SK-N-MC (cell line): Measurements from ENCODE around the gene PRLHR.

ENCODE experiments used
- DNase-seq: peaks from one replicate; pipeline ENCODE4 v3.0.0-alpha.2; 2011; ENCODE audit warnings: low read depth, low spot score
- H3K27ac ChIP-seq: fragments of 200-600 bp; sonication (generic); 2 replicates; pipeline ENCODE4 v1.5.1; 2016; ENCODE audit warnings: mixed run types
- H3K36me3 ChIP-seq: fragments of 200-600 bp; sonication (generic); 2 replicates; pipeline ENCODE4 v1.6.1; 2017; ENCODE audit warnings: antibody characterized with exemption, low read length, mixed read lengths; ENCODE audit not compliant: insufficient read depth
- H3K4me3 ChIP-seq: fragments of 200-600 bp; sonication (generic); 2 replicates; pipeline ENCODE4 v1.5.1; 2016
- H3K9ac ChIP-seq: fragments of 200-600 bp; sonication (generic); 2 replicates; pipeline ENCODE4 v1.8.0; 2017; ENCODE audit warnings: mixed run types, mixed read lengths; ENCODE audit not compliant: insufficient read length
- H3K9me3 ChIP-seq: fragments of 200-600 bp; sonication (generic); 2 replicates; pipeline ENCODE4 v1.6.1; 2017; ENCODE audit warnings: low read depth, mild to moderate bottlenecking, antibody characterized with exemption, low read length, moderate library complexity, mixed read lengths
- EZH2 ChIP-seq: fragments of 200-600 bp; sonication (generic); IDR thresholded peaks from one replicate; pipeline ENCODE4 v1.6.1; 2017; ENCODE audit warnings: antibody characterized with exemption
- FOXP2 ChIP-seq: optimal IDR thresholded peaks from 2 replicates; pipeline ENCODE3; 2011; ENCODE audit warnings: mild to moderate bottlenecking, moderate library complexity; ENCODE audit not compliant: insufficient read depth; ENCODE audit errors: extremely low read length, control extremely low read depth
- POLR2AphosphoS5 ChIP-seq: IDR thresholded peaks from 2 replicates; pipeline ENCODE4 v1.6.1; 2012; ENCODE audit warnings: mild to moderate bottlenecking, low read depth, low read length, borderline replicate concordance

Gene PRLHR

DNA sequence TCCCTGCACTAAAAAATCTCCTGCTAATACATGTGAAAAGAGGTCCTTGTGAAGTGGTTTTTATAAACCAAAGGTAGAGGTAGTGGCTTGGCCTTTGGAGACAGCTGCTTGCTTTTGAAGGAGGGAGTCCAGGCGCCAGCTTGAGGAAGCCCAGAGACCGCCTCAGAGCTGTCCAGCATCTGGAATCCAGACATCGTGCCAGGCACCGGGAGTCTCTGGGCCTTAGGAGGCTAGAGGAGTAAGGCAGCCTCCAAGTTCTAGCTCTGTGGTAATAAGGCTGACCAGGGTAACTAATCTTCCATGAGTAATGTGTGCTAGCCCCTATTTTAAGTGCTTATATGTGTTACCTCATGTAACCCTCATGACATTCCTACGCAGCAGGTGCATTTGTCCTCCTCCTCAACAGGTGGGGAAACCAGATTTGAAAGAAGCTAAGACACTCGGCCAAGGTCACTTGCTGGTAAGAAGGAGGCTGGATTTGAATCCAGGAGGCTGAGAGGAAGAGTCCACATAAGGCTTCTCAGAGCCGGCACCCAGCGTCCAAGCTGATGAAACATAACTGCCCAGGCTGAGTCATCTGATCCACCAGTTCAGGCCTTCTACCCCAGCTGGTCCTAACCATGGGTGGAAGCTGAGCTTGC, 26.1 kb downstream of the PRLHR start:
- TF ChIP-seq EZH2 (no peak), POLR2AphosphoS5 (no peak), FOXP2 (no peak)
- H3K9ac ChIP-seq, result no peak overlapping the region
- DNase-seq, result no peak
- H3K27ac ChIP-seq, result no peak overlapping the region
- no peak overlapping the region for H3K4me3 ChIP-seq
- H3K36me3 ChIP-seq, result no peaks in the 10 kb centered on the region
- H3K9me3 ChIP-seq, result no peaks in the 10 kb centered on the region

DNA sequence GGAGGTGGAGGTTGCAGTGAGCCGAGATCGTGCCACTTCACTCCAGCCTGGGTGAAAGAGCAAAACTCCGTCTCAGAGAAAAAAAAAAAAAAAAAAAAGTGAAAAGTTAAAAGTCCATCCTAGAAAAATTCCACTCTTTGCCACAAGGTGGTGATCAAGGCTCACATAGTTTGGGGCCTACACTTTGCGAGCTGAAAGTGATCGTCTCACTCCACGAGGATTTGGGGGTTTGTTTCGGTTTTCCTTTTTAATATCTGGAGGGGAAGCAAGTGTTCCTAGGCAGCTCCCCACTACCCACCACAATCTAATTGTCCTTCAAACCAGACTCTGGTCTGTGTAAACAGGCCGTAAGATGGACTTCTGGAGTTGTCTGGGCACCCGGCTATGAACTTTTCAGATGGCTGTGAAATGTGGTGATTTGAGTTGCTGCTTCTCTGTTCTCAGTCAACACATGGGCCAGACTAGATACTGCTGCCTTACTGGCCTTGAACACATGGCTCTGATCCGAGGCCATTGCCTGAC, 27.1 kb downstream of the PRLHR start:
- H3K27ac ChIP-seq, result no peak overlapping the region
- no peak overlapping the region for H3K9ac ChIP-seq
- DNase-seq, result no peak
- H3K4me3 ChIP-seq, result no peak overlapping the region
- no peaks in the 10 kb centered on the region for H3K9me3 ChIP-seq
- TF ChIP-seq FOXP2 (no peak), POLR2AphosphoS5 (no peak), EZH2 (no peak)
- H3K36me3 ChIP-seq, result no peaks in the 10 kb centered on the region

DNA sequence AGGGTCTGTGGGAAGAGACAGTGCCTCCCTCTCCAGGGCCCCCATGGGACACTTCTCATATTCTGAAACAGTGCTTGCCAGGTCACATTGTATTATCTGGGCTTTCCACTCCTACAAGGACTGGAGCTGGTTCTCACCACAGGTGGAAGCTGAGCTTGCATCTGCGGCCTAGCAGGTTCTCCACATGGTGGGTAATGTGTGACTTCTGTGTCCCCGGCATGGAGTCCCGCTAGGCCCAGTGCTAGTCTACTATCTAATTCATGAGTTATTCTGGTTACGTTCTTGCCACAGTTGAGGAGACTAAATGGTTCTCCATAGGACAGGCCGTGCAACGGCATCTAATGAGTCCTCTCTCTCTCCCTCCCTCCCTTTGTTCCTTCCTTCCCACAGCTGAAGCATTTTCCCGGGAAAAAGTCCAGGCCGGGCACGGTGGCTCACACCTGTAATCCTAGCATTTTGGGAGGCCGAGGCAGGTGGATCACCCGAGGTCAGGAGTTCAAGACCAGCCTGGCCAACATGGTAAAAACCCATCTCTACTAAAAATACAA, 27.7 kb downstream of the PRLHR start:
- H3K4me3 ChIP-seq, result no peak overlapping the region
- H3K36me3 ChIP-seq, result no peaks in the 10 kb centered on the region
- H3K27ac ChIP-seq, result no peak overlapping the region
- H3K9ac ChIP-seq, result no peak overlapping the region
- TF ChIP-seq FOXP2 (no peak), POLR2AphosphoS5 (no peak), EZH2 (no peak)
- no peaks in the 10 kb centered on the region for H3K9me3 ChIP-seq
- no peak for DNase-seq

DNA sequence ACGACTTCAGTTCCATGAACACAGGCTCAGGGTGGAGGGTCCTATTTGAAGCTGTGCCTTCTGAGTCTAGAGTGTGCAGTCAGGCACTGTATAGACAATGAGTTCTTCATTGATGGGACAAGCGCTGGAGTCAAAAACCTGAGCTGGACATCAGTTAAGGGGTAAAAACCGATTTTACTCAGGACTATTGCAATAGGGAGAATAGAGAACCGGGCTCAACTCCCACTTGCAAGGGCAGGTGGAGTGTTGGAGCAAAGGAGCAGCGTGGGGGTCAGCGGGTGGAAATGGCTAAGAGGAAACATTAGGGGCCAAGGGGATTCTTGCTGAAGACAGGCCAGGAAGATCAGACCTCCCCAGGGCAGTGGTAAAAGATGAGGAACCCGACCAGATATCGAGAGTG, 28.5 kb downstream of the PRLHR start:
- no peaks in the 10 kb centered on the region for H3K9me3 ChIP-seq
- no peak for DNase-seq
- H3K9ac ChIP-seq, result no peak overlapping the region
- H3K27ac ChIP-seq, result no peak overlapping the region
- TF ChIP-seq POLR2AphosphoS5 (no peak), FOXP2 (no peak), EZH2 (no peak)
- H3K4me3 ChIP-seq, result no peak overlapping the region
- H3K36me3 ChIP-seq, result no peaks in the 10 kb centered on the region

DNA sequence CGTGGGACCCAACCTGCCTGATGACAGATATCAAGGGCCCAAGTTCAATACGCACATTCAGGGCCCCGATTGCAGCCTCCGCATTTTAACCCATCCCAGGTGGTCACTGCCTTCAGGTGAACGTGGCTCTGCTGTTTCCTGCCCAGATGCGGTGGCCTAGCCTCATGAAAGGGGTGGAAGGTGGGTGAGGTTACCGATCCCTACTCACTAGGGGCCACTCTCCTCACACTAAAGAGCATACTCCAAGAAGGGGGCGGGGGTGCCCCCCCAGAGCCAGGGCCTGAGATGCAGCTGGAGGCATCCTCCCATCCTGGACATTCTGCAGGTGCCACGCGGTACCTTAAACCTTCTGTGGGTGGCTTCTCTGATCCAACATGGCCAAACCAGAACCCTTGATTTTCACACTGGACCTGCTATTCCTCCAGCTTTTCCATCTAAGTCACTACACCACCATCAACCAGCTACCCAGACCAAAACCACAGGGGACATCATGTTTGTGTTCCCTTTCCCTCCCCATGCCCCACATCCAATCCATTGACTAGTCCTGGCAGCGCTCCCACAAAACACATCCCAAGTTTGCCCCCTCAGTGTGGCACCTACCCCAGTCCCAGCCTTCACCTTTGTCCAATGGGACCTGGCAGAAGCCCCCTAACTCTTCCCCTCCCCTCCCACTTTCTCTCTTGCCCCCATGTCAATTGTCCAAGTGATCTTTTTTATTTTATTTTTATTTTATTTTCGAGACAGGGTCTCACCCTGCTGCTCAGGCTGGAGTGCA, 30.0 kb downstream of the PRLHR start:
- DNase-seq, result no peak
- Histone ChIP-seq H3K4me3 (no peak overlapping the region), H3K36me3 (no peaks in the 10 kb centered on the region), H3K27ac (no peak overlapping the region), H3K9ac (no peak overlapping the region), H3K9me3 (no peaks in the 10 kb centered on the region)
- TF ChIP-seq FOXP2, result no peak
- TF ChIP-seq POLR2AphosphoS5, result no peak
- no peak for TF ChIP-seq EZH2

DNA sequence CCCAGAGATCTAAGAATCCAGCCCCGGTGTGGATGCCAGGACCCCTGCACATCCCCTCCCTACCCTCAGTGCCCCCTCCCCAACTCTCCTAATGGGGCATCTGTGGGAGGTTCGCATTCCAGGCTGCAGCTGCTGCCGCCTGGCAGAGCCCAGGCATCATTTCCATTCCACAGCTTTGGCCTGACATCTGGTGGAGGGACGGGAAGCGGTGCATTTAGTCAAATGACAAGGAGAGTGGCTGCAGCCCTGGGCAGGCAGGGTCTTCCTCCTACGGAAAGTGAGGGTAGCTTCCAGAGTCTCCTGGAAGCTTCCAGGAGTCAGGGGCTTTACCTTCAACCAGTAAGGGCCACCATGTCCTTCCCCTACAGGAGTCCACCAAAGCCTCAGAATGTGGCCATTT, 30.8 kb downstream of the PRLHR start:
- H3K27ac ChIP-seq, result no peak overlapping the region
- no peaks in the 10 kb centered on the region for H3K36me3 ChIP-seq
- DNase-seq, result no peak
- H3K4me3 ChIP-seq, result no peak overlapping the region
- H3K9me3 ChIP-seq, result no peaks in the 10 kb centered on the region
- H3K9ac ChIP-seq, result no peak overlapping the region
- TF ChIP-seq EZH2, result no peak
- TF ChIP-seq FOXP2, result no peak
- TF ChIP-seq POLR2AphosphoS5, result no peak

DNA sequence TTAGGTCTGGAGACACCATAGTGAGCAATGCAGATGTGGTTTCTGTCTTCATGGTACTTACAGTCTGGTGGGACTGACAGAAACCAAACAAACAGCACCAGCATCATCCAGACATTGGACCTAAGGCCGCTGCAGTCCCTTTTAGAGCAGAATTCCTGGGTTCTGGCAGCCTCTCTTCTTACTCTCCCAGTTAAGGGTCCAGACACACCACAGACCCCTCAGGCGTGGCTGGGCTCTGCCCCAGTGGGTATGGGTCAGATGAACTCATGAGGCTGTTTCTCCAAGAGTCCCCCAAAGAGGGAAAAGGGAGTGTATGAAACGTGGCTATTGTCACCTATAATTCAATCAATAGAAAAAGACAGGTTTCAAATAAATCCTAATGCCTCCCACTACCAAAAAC, 31.3 kb downstream of the PRLHR start:
- Histone ChIP-seq H3K27ac (no peak overlapping the region), H3K4me3 (no peak overlapping the region), H3K9ac (no peak overlapping the region), H3K36me3 (no peaks in the 10 kb centered on the region), H3K9me3 (no peaks in the 10 kb centered on the region)
- TF ChIP-seq POLR2AphosphoS5 (no peak), FOXP2 (no peak), EZH2 (no peak)
- DNase-seq, result no peak

DNA sequence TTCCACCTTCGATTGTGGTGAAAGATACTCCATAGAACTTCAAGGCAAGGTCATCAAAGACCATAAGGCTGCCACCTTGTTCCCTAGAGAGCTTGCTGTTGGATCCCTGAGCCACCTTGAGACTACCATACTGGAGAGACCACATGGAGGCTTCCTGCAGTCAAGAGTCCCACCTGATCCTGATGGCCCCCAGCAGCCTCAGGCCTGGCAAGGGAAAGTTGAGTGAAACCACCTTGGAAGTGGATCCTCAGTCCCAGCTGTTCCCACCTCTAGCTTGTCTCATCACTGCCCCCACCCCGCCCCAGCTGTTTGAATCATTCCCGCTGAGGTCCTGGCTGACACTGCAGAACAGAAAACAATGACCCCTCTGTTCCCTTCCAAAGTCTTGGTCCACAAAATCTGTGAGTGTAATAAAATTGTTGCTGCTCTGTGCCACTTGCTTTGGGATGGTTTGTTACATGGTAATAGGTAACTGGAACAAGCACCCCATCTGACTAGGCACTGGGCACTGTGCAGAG, 32.0 kb downstream of the PRLHR start:
- DNase-seq, result no peak
- TF ChIP-seq EZH2 (no peak), FOXP2 (no peak), POLR2AphosphoS5 (no peak)
- H3K9me3 ChIP-seq, result no peaks in the 10 kb centered on the region
- no peak overlapping the region for H3K4me3 ChIP-seq
- H3K9ac ChIP-seq, result no peak overlapping the region
- no peaks in the 10 kb centered on the region for H3K36me3 ChIP-seq
- H3K27ac ChIP-seq, result no peak overlapping the region
